ENCODE results near the gene MRC1. TPM values are rescaled to one million over a fixed set of nuclear protein-coding genes. Genes with fewer than 3 reads are reported as not detected.
A peak's percentile ranks its signal among the peaks of the same experiment; 100 is the strongest.

The MRC1 gene
- total RNA-seq = 10 to 100 TPM in 3 of 4 donors, 1 to 10 TPM in 1; 9.8 to 88.6 (median 50.3) TPM

DNA sequence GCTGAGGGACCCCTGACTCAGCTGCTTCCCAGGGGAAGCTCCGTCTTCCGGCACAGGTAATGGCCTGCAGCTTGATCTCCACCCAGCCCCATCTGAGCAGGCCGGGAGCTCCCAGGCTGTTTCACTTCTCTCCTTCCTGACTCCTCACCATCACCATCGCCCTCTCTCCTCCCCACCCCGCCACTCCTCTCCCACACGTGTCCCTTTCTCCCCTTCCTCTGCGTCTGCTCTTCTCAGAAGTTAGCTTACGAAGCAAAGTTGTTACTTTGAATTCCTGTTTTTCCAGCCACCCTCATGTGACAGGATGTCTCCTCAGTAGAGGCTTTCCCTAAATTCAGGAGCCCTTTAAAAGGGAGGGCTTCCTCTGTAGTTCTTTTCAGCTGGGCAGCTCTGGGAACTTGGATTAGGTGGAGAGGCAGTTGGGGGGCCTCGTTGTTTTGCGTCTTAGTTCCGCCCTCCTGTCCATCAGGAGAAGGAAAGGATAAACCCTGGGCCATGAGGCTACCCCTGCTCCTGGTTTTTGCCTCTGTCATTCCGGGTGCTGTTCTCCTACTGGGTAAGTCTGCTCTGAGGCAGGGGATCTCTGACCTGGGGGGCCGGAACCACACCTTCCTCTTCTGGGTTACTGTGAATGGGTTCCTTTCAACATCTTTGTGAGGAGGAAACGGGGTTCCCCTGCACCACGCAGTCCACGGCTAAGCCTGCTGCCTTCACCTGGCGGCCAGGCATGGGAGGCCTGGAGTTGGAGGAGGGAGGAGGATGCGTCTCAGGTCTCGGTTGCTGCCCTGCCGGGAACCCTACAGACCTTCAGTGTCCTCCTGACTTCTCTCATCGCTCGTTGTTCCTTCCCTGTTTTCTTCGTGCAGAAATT is at the start of gene MRC1:
MRC1 (plus strand) TSS at position 378 of the 871 bp plus-strand sequence; CDS start at position 496, 118 bp downstream.
- peak within 1 kb of the TSS in 2 of 4 donors; percentile 22 to 40 for H3K27ac ChIP-seq
- ATAC-seq = peak; percentile 71
- peak within 1 kb of the TSS in 1 of 2 donors; percentile 37 for H3K4me3 ChIP-seq
- no peaks in the 10 kb centered on the region for H3K36me3 ChIP-seq
- H3K4me1 ChIP-seq = no peaks in the 10 kb centered on the region
- H3K9me3 ChIP-seq = peaks cover 0 to 6% (median 0%) of the 10 kb centered on the region in 3 donors
- no peaks in the 10 kb centered on the region for H3K27me3 ChIP-seq
- TF ChIP-seq EP300 (IDR thresholded peaks at IDR 0.05) (no peak), POLR2AphosphoS5 (IDR thresholded peaks at IDR 0.05) (no peak), POLR2A (IDR thresholded peaks at IDR 0.05) (no peak)
- TF ChIP-seq, protein P1, sequence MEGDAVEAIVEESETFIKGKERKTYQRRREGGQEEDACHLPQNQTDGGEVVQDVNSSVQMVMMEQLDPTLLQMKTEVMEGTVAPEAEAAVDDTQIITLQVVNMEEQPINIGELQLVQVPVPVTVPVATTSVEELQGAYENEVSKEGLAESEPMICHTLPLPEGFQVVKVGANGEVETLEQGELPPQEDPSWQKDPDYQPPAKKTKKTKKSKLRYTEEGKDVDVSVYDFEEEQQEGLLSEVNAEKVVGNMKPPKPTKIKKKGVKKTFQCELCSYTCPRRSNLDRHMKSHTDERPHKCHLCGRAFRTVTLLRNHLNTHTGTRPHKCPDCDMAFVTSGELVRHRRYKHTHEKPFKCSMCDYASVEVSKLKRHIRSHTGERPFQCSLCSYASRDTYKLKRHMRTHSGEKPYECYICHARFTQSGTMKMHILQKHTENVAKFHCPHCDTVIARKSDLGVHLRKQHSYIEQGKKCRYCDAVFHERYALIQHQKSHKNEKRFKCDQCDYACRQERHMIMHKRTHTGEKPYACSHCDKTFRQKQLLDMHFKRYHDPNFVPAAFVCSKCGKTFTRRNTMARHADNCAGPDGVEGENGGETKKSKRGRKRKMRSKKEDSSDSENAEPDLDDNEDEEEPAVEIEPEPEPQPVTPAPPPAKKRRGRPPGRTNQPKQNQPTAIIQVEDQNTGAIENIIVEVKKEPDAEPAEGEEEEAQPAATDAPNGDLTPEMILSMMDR (IDR thresholded peaks at IDR 0.05) = no peak
- WGBS, 2 donors (ENCODE audit: low coverage in 1 of 2) = 61 to 73% methylated on average over 11 to 16 of the region's 23 CpGs

DNA sequence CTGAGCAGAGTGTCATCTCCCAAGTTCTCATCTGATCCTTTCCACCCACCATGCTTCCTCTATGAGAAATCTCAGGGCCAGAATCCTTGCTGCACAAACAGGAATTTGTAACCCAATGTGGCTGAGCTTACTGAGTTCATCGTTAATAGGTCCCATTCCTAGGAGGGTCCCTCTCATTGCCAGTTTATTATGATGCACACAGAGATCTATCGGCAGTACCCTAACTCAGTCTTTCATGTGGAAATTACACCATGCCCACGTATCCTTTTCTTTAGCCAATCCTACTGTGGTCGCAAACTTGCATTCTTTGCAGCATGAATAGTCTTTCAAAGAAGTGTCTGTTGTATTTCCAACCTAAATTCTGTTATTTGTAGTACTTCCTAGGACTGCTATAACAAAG is 45.0 kb upstream of the MRC1 start:
- 47 to 51% methylated on average over 4 of the region's 4 CpGs for WGBS, 2 donors (ENCODE audit: low coverage in 1 of 2)
- TF ChIP-seq, protein P1 (IDR thresholded peaks at IDR 0.05) = no peak
- TF ChIP-seq POLR2A (IDR thresholded peaks at IDR 0.05) = no peak
- no peak for TF ChIP-seq POLR2AphosphoS5 (IDR thresholded peaks at IDR 0.05)
- TF ChIP-seq EP300 (IDR thresholded peaks at IDR 0.05) = no peak
- peaks cover 0 to 7% (median 0%) of the 10 kb centered on the region in 3 donors for H3K9me3 ChIP-seq
- no peak for ATAC-seq
- no peak overlapping the region for H3K4me3 ChIP-seq
- H3K4me1 ChIP-seq = peaks cover 0 to 2% (median 0%) of the 10 kb centered on the region in 3 donors
- no peak overlapping the region for H3K27ac ChIP-seq
- H3K36me3 ChIP-seq = no peaks in the 10 kb centered on the region
- no peaks in the 10 kb centered on the region for H3K27me3 ChIP-seq

DNA sequence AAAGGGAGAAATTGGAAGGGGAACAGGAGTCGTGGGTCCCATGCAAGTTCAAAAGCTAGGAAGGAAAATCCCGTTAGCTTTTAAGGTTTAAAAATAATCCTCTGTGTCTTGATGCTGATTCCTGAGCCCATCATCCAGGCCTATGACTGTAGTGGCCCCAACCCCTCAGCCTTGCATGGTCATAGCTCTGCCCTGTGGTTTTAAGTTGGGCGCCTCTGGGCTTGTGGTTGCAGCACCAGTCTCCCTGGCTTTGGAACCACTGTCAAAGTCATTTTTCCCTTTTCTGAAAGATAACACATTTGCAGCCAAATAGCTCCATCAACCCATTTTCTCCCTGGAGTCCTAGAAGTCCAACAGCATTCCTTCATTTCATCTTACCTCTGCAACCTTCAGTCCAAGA is 43.5 kb upstream of the MRC1 start:
- TF ChIP-seq POLR2A (IDR thresholded peaks at IDR 0.05) (no peak), EP300 (IDR thresholded peaks at IDR 0.05) (no peak), POLR2AphosphoS5 (IDR thresholded peaks at IDR 0.05) (no peak)
- TF ChIP-seq, protein P1 (IDR thresholded peaks at IDR 0.05) = no peak
- Histone ChIP-seq H3K27ac (no peak overlapping the region), H3K9me3 (peaks cover 0 to 7% (median 0%) of the 10 kb centered on the region in 3 donors), H3K4me3 (no peak overlapping the region), H3K36me3 (no peaks in the 10 kb centered on the region), H3K27me3 (no peaks in the 10 kb centered on the region), H3K4me1 (no peaks in the 10 kb centered on the region)
- ATAC-seq = no peak
- WGBS, 2 donors (ENCODE audit: low coverage in 1 of 2) = 60 to 61% methylated on average over 2 to 3 of the region's 3 CpGs

DNA sequence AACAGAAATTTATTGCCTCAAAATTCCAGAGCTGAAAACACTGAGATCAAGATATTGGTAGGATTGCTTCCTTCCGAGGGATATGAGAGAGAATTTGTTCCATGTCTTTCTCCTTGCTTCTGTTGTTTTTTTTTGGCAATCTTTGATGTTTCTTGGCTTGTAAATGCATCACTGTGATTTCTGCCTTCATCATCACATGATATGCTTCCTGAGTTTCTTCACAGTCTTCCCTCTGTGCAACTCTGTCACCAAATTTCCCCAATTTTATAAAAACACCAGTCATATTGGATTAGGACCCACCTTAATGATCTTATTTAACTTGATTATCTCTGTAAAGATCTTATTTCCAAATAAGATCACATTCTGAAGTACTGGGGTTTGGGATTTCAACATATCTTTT is 42.4 kb upstream of the MRC1 start:
- no peak for ATAC-seq
- H3K4me1 ChIP-seq = no peaks in the 10 kb centered on the region
- no peaks in the 10 kb centered on the region for H3K36me3 ChIP-seq
- 75 to 83% methylated on average over 1 of the region's 1 CpG for WGBS, 2 donors (ENCODE audit: low coverage in 1 of 2)
- no peak overlapping the region for H3K27ac ChIP-seq
- no peak overlapping the region for H3K4me3 ChIP-seq
- H3K9me3 ChIP-seq = peaks cover 0 to 7% (median 0%) of the 10 kb centered on the region in 3 donors
- no peaks in the 10 kb centered on the region for H3K27me3 ChIP-seq
- TF ChIP-seq, protein P1 (IDR thresholded peaks at IDR 0.05) = no peak
- no peak for TF ChIP-seq EP300 (IDR thresholded peaks at IDR 0.05)
- TF ChIP-seq POLR2A (IDR thresholded peaks at IDR 0.05) = no peak
- no peak for TF ChIP-seq POLR2AphosphoS5 (IDR thresholded peaks at IDR 0.05)

Measured in gastroesophageal sphincter (tissue), 4 donors.